GM15510 (cell line): ENCODE results near the gene PAOX.

Source experiments
- POLR2A ChIP-seq: IDR thresholded peaks from 3 replicates; pipeline ENCODE4 v1.6.1; 2011; ENCODE audit warnings: borderline replicate concordance; ENCODE audit not compliant: insufficient read length; ENCODE audit errors: extremely low read depth

Gene PAOX

DNA sequence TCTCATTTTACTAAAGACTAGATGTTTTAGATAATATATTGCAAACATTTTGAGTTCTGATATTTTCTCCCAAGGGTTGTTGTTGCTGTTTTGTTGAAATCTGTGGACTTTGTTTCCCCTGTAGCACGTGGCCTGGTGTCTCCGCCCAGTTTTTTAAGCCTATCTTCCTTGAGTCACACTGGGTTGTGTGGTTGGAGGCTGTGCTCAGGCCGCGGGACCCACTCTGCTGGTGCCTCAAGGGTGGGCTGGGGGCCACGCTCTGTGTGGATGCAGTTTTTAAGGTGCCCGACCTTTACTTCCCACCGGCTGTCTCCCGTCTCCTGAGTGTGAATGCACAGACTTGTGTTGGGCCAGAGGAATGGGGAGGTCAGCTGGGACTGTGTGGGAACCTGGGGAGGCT is 36.1 kb upstream of the PAOX start:
- no peak for TF ChIP-seq POLR2A

- no peak for TF ChIP-seq POLR2A
Observed at GRCh38 chr10:133343558-133343957, 35.5 kb upstream of the PAOX start.

GRCh38 chr10:133344236-133344635 is 34.8 kb upstream of the PAOX start:
- TF ChIP-seq POLR2A: no peak

- no peak for TF ChIP-seq POLR2A
Observed at GRCh38 chr10:133346413-133346812, 32.6 kb upstream of the PAOX start.

GRCh38 chr10:133347710-133348517 is 31.1 kb upstream of the PAOX start:
- no peak for TF ChIP-seq POLR2A

GRCh38 chr10:133349160-133349568 is 29.9 kb upstream of the PAOX start:
- TF ChIP-seq POLR2A: no peak

DNA sequence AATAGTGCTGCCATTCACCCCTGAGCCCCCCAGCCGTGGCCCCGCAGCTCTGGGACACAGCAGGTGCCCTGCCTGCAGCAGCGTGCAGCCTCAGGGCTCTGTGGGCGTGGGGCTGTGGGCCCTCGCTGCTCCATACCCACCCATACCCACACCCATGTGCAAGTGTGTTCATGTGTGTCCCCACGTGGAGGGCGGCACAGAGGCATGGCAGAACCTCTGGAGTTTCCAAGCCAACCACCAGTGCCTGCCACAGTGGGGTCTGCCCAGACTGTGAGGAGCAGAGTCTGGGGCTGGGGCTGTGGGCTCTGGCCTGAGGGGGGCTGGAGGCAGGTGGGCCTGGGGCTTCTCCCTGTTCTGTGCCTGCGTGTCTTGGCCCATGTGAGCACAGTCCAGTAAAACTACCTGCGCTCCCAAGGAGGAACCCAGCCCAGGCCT is 29.5 kb upstream of the PAOX start:
- TF ChIP-seq POLR2A: no peak

DNA sequence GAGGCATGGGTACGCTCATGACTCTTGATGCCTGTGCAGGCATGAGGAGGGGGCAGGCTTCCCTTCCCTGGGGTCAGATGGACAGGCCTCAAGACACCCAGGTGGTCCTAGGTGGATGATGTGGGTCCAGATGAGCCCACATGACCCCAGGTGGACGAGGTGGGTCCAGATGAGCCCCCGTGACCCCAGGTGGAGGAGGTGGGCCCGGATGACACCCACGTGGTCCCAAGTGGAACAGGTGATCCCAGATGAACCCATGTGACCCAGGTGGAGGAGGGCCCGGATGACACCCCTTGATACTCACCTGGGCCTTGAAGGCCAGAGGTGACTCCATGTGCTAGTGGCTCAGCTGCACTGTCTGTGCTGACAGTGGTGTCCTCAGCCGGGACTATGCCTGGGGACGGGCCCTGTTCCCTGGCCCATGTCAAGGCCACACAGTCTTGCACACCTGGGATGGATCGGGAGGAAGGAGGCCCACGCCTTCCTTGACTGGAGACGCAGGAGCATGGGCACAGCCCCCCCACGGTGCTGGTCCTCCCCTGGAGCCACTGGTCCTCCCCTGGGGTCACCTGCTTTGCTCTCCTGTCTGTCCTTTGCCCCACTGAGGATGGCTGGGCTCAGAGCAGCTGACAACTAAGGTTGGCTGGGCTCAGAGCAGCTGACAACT is 28.6 kb upstream of the PAOX start:
- TF ChIP-seq POLR2A: no peak

- no peak for TF ChIP-seq POLR2A
Observed at GRCh38 chr10:133350950-133351329, 28.1 kb upstream of the PAOX start.

- TF ChIP-seq POLR2A: no peak
Observed at GRCh38 chr10:133351408-133352318, 27.4 kb upstream of the PAOX start.

GRCh38 chr10:133353202-133353959 is 25.7 kb upstream of the PAOX start:
- no peak for TF ChIP-seq POLR2A

DNA sequence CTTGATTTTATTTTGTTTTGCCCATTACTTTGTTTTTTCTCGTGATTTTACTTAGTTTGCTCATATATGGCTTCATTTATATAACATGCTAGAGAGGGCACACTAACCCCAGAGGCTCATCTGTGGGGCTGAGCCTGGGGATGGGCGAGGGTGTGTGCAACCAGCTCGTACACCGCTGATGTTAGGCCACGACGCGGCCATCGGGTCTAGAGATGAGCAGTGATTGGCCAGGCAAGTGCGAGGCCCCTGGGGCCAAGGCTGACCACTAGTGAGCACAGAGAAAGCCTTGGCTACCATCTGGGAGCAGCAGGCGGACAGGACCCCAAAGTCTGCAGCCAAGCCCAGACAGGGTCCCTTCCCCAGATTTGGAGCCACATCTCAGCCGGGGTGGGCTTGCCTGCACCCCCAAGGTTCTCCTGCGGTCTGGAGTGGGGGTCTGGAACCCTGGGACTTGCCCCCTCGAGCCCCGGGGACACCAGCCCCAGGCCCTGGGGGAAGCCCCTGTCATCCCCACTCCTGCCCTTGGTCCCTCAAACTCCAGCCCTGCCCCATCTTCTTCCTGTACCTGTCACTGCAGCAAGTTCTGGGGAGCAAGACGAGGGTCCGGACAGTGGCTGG is 25.0 kb upstream of the PAOX start:
- TF ChIP-seq POLR2A: no peak

DNA sequence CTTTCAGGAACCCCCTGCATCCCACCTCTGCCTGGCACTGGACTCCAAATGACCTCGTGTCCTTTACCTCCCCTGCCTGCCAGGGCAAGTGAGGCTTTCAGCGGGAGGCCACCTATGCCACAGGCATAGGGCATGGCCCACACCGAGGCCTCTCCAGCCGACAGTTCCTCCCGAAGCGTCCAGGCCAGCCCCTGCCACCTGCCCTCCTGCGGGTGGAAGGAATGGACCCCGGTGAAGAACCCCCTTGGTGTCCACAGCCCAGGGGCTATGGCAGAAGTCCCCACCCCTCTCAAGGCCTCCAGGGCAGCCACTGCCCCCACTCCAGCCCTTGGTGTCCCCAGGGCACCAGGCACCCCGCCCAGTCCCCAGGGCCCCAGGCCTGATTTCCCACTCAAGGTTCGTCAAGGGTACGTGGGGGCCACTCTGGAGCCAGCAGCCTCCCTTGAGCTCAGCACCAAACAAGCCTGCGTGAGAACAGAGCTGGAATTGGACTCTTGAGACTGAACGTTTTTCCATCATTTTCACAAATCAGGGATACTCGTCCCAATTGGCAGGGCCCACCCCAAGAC is 24.3 kb upstream of the PAOX start:
- TF ChIP-seq POLR2A: no peak

- TF ChIP-seq POLR2A: no peak
Observed at GRCh38 chr10:133355266-133355665, 23.8 kb upstream of the PAOX start.
